Measurements from ENCODE around the gene NXF1.
"Not testable (repeated sequence)": the region's sequence is repeated elsewhere in the genome, so short reads cannot be mapped to it uniquely, and the experiment has no call there.

The NXF1 gene

GRCh38 chr11:62832336-62833234, 27.3 kb upstream of the NXF1 start, which contains the start of gene TEX54:
TSS of gene TEX54 (minus strand) at chr11:62832841.
- FAIRE-seq: no peak
- no peak for DNase-seq (ENCODE audit: insufficient read length, low spot score)

- no peak for FAIRE-seq
- peak; percentile 92 for DNase-seq (ENCODE audit: insufficient read length, low spot score)
These were observed 26.5 kb upstream of the NXF1 start, which contains the start of gene STX5 for GRCh38 chr11:62831520-62832335. TSS of gene STX5 (minus strand) at chr11:62832051. CDS start at chr11:62831243, 808 bp downstream.

- no peak for FAIRE-seq
- peak; percentile 40 for DNase-seq (ENCODE audit: insufficient read length, low spot score)
These were observed 25.8 kb upstream of the NXF1 start for GRCh38 chr11:62830904-62831519.

GRCh38 chr11:62828130-62828529, 22.9 kb upstream of the NXF1 start:
- FAIRE-seq; DNase-seq (ENCODE audit: insufficient read length, low spot score): not testable (repeated sequence)

GRCh38 chr11:62823677-62824076, 18.4 kb upstream of the NXF1 start:
- no peak for DNase-seq (ENCODE audit: insufficient read length, low spot score)
- no peak for FAIRE-seq

GRCh38 chr11:62817129-62817528, 11.9 kb upstream of the NXF1 start:
- FAIRE-seq: no peak
- DNase-seq (ENCODE audit: insufficient read length, low spot score): no peak

- DNase-seq (ENCODE audit: insufficient read length, low spot score): no peak
- FAIRE-seq: no peak
These were observed 11.3 kb upstream of the NXF1 start for GRCh38 chr11:62816557-62816956.

GRCh38 chr11:62811659-62812058, 6.4 kb upstream of the NXF1 start:
- FAIRE-seq (no peak), DNase-seq (ENCODE audit: insufficient read length, low spot score) (no peak)

GRCh38 chr11:62810748-62811147, 5.5 kb upstream of the NXF1 start:
- FAIRE-seq: no peak
- no peak for DNase-seq (ENCODE audit: insufficient read length, low spot score)

- DNase-seq (ENCODE audit: insufficient read length, low spot score) (no peak), FAIRE-seq (no peak)
These were observed 1.4 kb upstream of the NXF1 start for GRCh38 chr11:62806611-62807121.

- no peak for FAIRE-seq
- no peak for DNase-seq (ENCODE audit: insufficient read length, low spot score)
These were observed 761 bp upstream of the NXF1 start for GRCh38 chr11:62805961-62806441.

- no peak for FAIRE-seq
- no peak for DNase-seq (ENCODE audit: insufficient read length, low spot score)
These were observed 747 bp downstream of the NXF1 start for GRCh38 chr11:62804310-62805075.

- DNase-seq (ENCODE audit: insufficient read length, low spot score) (no peak), FAIRE-seq (no peak)
These were observed 4.2 kb downstream of the NXF1 start for GRCh38 chr11:62801071-62801470.

GRCh38 chr11:62799486-62799885, 5.8 kb downstream of the NXF1 start:
- DNase-seq (ENCODE audit: insufficient read length, low spot score) (no peak), FAIRE-seq (no peak)

- FAIRE-seq (no peak), DNase-seq (ENCODE audit: insufficient read length, low spot score) (no peak)
These were observed 9.0 kb downstream of the NXF1 start for GRCh38 chr11:62796281-62796680.

GRCh38 chr11:62794201-62794775, 11.0 kb downstream of the NXF1 start:
- FAIRE-seq (no peak), DNase-seq (ENCODE audit: insufficient read length, low spot score) (no peak)

GRCh38 chr11:62792202-62792575, 13.1 kb downstream of the NXF1 start:
- no peak for FAIRE-seq
- no peak for DNase-seq (ENCODE audit: insufficient read length, low spot score)

- FAIRE-seq (no peak), DNase-seq (ENCODE audit: insufficient read length, low spot score) (peak; percentile 75)
These were observed 13.6 kb downstream of the NXF1 start, which contains the start of gene TMEM223 for GRCh38 chr11:62791501-62792201. TSS of gene TMEM223 (minus strand) at chr11:62792006. CDS start at chr11:62791994, 12 bp downstream.

GRCh38 chr11:62789576-62789975, 15.7 kb downstream of the NXF1 start:
- DNase-seq (ENCODE audit: insufficient read length, low spot score) (no peak), FAIRE-seq (no peak)
